ENCODE data around the gene GFAP.

The GFAP gene

DNA sequence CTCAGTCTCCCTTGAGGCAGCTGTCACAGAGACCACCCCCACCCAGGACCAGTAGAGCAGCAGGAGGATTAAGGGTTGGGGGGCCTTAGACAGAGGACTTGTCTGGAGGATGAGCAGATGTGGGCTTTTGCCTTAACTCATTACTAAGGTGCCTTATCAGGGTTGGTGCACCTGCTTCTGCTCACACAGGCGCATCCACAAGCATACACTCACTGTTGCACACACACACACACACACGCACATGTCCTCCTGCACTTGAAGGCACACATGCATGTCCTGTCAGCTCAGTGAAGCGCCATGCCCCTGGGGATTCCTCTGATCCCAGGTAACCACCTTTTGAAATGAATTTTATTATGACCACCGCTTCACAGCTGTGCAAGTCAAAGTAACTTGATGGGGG lies 1.2 kb downstream of the GFAP start:
- no peak for DNase-seq (ENCODE audit: low spot score)

DNA sequence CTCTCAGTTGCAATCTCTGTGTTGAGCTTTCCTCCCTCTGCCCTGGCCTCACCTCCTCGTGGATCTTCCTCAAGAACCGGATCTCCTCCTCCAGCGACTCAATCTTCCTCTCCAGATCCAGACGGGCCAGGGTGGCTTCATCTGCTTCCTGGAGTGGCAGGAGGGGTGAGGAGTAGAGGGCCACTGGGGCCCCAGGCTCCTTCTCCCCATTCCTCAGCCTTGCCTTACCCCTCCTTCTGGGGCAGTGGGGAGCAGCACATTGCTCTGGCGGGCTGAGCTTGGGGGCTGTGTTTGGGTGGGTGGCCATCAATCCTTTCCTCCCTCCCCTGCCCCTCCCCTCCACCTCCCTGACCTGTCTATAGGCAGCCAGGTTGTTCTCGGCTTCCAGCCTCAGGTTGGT lies 1.6 kb downstream of the GFAP start:
- no peak for DNase-seq (ENCODE audit: low spot score)

DNA sequence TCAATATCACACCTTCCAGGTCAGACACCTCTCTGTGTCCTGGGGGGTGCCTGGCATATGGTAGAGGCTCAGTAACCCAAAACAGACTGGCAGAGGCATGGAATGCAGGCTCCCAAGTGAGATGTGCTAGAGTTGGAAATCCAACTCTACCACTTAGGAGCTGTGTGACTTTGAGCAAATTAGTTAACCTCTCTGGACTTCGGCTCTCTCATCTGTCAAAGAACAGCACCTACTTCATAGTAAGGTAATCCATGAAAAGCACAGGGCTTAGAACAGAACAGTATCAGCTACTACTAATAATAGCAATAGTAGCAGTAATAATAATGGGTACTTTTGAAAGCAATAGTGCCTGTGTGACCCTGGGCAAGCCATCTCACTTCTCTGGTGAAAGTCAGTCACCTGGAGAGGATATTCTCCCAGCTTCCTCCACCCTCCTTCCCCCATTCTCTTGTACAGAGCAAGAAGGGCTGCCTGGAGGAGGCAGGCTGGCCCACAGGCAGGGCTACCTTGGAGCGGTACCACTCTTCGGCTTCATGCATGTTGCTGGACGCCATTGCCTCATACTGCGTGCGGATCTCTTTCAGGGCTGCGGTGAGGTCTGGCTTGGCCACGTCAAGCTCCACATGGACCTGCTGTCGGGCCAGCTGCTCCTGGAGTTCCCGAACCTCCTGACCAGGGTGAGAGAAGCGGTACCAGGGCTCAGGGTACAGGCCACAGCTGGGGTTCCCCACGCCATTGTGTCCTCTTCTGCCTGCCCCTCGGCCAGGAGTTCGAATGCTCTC lies 2.3 kb downstream of the GFAP start:
- no peak for DNase-seq (ENCODE audit: low spot score)

DNA sequence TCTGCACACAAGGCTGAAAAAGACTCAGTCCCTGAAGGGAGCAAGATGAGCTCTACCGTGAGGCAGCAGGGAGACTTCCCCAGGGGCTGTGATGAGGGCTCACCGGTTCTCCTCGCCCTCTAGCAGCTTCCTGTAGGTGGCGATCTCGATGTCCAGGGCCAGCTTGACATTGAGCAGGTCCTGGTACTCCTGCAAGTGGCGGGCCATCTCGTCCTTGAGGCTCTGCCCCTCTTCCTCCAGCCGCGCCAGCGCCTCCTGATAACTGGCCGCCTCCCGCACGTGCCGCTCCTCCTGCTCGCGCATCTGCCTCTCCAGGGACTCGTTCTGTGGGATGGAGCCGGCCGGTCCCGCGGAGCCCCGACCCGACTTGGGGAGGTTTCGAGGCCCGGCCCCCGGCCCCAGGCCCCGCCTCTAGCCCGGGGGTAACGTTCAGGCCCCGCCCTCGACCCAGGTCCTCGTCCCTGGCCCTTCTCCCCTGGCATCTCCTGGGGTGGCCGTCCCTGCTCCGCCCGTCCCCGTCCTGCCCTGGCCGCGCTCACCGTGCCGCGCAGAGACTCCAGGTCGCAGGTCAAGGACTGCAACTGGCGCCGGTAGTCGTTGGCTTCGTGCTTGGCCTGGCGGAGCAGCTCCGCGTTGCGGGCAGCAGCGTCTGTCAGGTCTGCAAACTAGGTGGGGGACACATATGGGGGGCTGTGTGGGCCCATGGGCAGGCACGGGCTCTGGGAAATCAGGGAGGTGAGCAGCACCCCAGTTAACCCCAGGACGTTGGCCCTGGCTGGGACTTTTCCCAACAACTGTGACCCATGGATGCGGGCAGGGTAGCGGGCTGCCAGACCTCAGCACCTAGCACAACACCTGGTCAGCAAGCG lies 3.9 kb downstream of the GFAP start:
- peak; percentile 29 for DNase-seq (ENCODE audit: low spot score)

DNA sequence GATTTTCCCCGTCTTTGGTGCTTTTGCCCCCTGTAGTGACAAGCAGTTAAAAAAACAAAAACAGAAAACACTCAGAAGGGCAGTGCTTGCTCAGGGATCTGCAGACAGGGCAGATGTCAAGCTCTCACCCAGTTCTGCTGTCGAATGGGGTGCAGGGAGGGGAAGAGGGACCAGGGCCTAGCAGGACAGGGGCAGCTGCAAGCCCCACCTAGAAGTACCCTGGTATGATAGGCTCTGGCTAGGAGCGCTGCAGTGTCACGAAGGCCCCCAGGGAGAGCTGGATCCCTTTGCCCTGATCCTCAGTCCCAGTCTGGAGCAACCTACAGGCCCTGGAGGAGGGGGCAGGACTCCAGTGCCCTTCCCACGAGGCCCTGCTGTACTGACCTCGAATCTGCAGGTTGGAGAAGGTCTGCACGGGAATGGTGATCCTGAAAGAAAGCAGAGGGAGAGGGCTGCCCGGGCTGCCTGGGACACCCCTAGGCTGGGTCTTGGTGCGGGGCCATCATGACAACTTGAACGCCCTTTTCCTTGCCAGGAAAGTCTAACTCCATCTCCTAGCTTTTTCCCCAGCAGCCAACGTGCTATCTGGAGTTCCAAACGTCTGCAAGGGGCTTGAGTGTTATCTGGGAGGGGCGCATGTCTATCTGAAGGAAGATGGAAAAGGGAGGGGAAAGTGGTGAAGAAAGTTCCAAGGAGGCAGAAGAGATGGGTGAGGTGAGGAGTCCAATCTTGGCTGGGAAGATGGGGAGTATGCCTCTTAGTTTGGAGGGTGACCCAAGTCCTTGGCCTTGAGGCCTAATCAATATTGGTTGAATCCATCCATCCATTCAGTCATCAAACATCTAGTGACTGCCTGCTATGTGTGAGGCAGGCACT lies 4.8 kb downstream of the GFAP start:
- no peak for DNase-seq (ENCODE audit: low spot score)

DNA sequence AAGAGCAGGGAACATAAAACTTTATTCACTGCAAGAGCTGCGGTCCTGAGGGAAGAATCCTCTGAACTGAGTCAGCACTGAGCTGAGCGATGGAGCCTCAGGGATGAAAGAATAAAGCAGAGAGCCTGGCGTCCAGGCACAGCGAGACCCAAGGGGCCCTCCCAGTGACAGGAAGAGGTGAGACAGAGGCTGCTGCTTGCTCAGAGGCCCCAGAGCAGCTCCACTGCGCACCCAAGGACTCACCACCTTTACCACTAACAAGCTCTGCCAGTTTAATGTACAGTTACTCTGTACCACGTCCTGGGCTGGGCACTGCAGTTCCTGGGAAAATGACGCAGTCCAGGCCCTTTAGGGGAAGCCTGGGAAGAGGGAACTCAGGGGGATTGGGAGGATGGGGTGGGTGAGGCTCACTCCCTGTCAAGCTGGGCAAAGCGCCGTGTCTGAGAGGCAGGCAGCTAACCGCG lies 5.6 kb downstream of the GFAP start:
- no peak for DNase-seq (ENCODE audit: low spot score)

DNA sequence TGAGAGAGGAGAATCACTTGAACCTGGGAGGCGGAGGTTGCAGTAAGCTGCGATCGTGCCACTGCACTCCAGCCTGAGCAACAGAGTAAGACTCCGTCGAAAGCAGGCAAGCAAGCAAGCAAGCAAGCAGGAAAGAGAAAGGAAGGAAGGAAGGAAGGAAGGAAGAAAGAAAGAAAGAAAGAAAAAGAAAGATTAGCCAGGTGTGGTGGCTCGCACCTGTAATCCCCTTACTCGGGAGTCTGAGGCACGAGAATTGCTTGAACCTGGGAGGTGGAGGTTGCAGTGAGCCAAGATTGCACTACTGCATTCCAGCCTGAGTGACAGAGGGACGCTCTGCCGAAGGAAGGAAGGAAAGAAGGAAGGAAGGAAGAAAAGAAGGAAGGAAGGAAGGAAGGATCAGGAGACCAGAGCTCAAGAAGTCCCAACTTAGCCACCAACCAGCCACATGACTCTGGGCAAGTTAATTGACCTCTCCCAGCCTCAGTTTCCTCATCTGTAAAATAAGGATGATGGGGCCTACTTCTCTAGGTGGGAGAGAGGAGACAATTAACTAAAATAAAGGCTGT lies 6.5 kb downstream of the GFAP start:
- DNase-seq (ENCODE audit: low spot score), result no peak

DNA sequence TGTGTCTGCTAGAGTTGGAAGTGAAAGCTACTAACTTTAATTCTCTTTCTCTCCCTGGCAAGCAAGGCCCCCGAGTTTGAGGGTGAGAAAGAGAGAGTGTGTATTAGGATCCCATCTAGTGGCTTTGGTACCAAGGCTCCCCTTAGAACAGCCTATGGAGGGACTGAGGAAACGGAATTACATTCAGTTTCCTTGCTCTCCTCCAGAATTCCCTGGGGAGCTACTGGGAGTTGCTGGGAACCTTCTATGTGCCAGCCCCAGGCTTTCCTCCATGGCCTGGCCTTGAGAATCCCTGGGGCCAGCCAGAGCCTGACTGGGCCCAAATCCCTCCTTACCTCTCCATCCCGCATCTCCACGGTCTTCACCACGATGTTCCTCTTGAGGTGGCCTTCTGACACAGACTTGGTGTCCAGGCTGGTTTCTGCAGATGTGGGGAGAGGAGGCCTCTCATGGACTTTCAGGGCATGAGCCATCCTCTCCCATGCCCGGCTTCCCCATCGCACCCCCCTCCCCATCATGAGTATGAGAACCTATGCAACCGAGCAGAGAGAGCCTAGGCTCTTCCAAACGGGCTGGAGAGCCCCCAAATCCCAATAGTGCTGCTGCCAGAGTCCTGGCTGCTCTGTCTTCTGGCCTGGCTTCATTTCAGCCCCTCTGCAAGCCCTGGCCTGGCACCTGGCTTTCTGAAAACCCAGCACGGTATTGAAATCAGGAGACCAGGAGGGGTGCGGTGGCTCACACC lies 7.4 kb downstream of the GFAP start:
- DNase-seq (ENCODE audit: low spot score), result no peak

DNA sequence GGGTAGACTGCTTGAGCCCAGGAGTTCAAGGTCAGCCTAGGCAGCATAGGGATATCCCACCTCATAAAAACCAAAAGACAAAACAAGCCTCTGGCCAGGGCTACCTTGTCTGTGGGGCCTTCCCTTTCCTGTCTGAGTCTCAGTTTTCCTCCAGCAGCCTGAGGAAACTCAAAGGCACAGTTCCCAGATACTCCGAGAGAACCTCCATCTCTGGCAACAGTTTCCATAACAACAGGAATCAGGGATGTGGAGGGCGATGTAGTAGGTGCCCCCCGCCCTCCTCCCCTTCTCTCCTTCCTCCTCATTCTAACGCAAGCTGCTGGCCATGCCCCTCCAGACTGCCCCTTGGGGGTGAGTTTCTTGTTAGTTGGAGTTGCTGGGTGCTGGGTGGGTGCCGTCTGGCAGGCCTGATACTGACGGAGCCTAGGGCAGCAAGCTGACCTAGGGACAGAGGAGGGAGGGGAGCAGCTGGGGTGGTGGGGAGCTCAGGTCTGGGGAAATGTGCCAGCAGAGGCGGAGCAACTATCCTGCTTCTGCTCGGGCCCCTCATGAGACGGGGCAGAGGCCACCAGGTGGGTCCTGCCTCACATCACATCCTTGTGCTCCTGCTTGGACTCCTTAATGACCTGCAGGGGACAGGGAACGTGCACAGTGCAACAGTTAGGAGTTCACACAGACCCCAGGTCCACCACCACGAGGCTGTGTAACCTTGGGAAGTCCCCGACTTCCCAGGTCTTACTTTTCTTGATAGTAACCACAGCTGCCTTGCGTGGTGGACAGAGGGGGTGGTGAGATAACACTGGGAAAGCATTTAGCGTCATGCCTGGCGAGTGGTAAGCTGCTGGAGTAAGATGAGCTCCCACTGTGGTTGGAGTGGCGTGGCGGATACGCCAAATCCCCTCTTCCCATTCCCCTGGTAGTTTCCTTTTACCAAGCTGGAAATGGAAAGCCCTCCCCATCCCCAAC lies 8.3 kb downstream of the GFAP start:
- DNase-seq (ENCODE audit: low spot score), result no peak

DNA sequence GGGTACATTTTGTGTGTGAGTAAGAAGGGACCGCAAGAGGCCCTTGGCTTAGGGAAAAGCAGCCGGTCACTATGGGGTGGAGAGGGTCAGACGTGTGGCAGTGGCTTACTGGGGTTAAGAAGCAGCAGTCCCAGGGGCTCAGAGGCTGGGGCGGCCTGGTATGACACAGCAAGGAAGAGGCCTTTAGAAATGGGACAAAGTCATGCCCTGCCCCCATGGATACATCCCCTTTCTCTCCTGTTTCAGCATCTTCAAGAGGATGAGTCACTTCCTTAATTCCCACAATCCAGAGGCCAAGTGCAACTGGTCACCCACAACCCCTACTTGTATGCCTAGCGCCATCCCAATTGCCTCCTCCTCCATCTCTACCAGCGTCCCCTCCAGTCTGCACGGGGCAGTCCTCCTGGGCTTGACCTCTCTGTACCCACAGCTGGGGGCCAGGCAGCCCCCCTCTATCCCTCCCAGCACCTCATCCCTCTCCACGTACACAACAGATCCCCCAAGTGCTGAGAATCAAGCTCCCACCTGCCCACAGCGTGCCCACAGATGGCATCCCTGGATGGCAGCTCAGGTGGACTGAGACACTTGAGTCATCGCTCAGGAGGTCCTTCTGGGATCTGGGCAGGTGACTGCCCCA lies 9.2 kb downstream of the GFAP start:
- peak; percentile 93 for DNase-seq (ENCODE audit: low spot score)

DNA sequence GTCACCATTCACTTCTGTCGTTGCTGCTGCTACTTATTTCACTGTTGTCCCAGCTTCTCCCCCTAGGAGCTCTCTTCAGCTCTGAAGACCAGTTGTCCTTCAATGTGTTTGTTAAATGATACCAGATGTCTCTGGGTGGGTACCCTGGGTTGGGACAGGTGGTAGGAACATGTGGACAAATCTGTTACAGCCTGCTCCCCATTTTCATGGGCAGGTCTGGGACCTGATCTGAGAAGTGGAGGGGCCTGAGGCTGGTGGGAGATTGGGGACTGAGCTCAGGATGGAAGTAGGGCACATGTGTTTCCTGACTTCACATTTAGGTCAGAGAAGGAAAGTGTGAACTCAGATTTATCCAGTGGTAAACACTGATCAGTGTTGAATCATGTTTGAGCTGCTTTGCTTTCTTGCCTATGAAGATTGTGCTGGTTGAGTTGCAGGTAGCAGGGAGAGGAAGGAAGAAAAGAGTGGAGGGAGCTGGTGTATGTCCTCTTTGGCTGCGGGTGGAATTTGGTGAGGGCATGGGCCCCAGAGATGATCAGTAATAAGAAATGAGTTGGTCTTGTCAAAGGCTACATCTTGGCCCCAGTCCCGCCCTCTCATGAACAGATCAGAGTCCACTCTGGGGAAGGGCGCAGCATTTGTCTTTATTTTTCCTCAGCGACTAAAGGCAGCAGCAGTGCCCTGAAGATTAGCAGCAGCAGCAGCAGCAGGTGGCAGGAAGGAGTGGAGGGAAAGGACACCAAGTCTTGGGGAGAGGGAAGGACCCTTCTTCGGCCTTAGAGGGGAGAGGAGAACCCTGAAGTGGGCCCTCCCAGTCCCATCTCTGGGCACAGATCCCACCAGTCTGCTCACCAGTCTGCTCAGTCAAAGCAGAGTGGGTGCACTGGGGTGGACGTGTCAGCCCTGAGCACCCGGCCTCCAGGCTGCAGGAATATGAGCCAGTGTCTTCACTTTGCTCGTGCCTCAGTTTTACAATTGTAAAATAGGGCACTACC lies 10.0 kb downstream of the GFAP start:
- DNase-seq (ENCODE audit: low spot score), result no peak

DNA sequence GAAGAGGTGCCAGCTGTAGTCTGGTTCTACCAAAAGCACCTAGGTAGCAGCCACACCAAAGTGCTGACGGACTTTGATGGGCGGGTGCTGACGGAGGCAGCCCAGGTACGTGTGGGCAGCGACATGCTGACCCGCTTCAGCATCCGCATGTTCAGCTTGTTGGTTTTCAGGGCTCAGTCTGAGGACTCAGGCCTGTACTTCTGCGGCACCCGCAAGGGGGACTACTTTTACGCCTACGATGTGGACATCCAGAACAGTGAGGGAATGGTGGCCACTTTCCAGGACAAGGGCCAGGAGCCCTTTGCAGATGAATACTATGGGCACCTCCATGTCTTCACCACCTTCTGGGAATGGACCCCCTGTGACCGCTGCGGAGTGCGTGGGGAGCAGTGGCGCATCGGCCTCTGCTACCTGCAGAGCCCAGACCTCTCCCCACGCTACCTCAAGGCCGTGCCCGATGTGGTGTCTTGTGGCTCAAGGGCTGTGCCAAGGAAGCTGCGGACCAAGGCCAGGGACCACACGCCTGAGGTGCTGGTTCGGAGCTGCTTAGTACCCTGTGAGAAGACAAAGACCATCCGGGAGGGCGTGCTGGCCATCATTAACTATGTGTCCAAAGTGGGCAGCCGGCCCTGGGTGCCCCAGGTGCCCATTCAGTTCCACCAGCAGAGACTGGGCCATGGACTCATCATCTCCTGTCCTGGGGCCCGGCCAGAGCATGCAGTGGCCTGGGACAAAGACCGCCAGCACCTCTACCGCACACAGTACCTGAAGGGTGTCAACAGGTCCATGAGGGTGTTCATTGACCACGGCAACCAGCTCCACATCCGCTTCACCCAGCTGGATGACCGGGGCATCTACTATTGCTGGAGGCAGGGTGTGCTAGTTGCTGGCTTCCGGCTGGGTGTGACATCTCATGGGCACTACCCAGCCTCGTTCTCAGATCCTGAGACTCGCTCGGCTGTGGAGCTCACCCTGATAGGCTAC lies 11.0 kb downstream of the GFAP start:
- DNase-seq (ENCODE audit: low spot score), result no peak

DNA sequence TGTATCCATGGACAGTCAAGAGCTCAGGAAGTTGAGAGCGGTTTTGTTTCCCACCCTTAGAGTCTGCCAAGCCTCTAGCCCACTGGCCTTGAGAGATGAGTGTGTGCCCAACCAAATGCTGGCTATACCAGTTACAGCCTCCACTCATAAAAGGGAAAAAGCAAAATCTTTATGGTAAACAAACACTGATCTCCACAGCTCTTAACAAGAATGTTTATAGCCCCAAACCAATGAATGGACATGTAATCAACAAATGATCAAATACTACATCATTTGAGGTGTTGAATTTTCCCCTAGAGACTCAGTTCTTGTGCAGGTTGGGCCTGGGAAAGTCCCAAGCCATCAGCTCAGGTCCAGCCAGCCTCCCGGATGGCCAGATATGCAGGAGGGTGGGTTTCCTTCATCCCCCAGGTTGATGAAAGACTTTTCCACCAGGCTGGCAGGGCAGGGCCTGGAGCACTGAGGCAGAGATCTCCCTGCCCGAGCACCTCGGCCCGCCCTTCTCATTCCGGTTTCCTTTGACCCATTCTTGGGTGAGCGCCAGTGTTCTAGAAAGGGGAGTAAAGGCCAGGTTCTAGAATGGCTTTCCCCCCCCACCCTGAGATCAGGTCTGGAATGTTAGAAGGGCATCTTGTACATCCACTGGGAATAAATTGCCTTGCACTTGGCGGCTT lies 12.2 kb downstream of the GFAP start:
- no peak for DNase-seq (ENCODE audit: low spot score)

DNA sequence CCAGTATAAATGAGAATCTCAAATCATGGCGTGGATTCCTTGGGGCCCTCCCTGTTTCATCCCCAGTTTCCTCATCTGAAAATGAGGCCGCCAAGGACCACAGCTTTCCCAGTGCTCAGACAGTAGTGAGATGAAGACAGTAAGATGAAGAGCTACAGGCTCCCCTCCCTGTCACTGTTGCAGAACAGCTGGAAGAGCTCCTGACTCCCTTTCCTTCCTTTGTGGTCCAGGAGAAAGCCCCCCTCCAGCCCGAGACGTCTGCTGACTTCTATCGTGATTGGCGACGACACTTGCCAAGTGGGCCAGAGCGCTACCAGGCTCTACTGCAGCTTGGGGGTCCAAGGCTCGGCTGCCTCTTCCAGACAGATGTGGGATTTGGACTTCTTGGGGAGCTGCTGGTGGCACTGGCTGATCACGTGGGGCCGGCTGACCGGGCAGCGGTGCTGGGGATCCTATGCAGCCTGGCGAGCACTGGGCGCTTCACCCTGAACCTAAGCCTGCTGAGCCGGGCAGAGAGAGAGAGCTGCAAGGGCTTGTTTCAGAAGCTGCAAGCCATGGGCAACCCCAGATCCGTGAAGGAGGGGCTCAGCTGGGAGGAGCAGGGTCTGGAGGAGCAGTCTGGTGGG lies 13.1 kb downstream of the GFAP start:
- no peak for DNase-seq (ENCODE audit: low spot score)

DNA sequence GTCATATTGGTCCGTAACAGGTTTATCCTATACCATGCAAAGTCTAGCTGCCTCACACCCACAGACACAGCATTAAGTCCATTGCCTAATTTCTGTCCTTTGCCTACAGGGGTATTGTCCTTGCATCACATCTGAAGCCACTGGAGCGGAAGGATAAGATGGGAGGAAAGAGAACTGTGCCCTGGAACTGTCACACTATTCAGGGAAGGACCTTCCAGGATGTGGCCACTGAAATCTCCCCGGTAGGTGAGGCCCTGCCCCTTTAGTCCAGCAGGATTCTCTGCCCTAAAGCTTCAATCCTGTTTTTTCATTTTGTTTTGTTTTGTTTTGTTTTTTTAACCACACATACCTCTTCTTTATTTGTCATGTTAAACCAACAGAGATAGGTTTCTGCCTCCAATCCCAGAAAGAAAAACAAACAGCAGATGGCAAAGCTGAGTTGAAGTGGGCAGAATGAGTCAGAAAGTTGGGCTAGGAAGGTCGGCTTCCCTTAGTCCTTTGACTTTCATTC lies 13.8 kb downstream of the GFAP start:
- peak; percentile 28 for DNase-seq (ENCODE audit: low spot score)

DNA sequence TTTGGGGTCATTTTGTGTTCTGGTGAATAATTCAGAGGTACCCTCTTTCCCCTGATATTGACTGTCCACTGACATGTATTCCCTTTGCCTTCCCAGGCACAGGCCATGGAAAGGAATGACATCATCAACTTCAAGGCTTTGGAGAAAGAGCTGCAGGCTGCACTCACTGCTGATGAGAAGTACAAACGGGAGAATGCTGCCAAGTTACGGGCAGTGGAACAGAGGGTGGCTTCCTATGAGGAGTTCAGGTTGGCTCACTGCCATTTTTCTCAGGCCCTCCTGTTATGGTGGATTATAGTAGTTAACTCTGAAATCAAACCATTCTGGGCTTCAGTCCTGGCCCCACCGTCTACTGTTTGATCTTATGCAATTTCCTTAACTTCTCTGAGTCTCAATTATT lies 14.4 kb downstream of the GFAP start:
- DNase-seq (ENCODE audit: low spot score), result peak; percentile 71

All from kidney capillary endothelial cell (primary cell).